Activated T-cell treated with anti-CD3 and anti-CD28 coated beads for 48 hours (primary cell): ENCODE results near the gene FOXN1.

ENCODE experiments used
- DNase-seq: peaks from one replicate; pipeline ENCODE4 v3.0.0-alpha.2; 2020; ENCODE audit warnings: low read depth

FOXN1 gene

GRCh38 chr17:28547096-28547622 lies 41.0 kb downstream of the FOXN1 start:
- DNase-seq = no peak

GRCh38 chr17:28547623-28548416 lies 41.7 kb downstream of the FOXN1 start:
- DNase-seq = peak; percentile 74

- no peak for DNase-seq
These were observed 42.4 kb downstream of the FOXN1 start for GRCh38 chr17:28548417-28549130.

GRCh38 chr17:28549236-28550132 lies 43.3 kb downstream of the FOXN1 start:
- DNase-seq = peak; percentile 29

- DNase-seq = no peak
These were observed 44.7 kb downstream of the FOXN1 start for GRCh38 chr17:28550858-28551257.

GRCh38 chr17:28551421-28552175 lies 45.5 kb downstream of the FOXN1 start:
- no peak for DNase-seq

- DNase-seq = peak; percentile 81
These were observed 46.2 kb downstream of the FOXN1 start, which contains the start of gene UNC119 for GRCh38 chr17:28552176-28552999. TSS of gene UNC119 (minus strand) at chr17:28552624. CDS start at chr17:28552557, 67 bp downstream.

GRCh38 chr17:28553000-28553505 lies 46.9 kb downstream of the FOXN1 start:
- no peak for DNase-seq

- no peak for DNase-seq
These were observed 48.4 kb downstream of the FOXN1 start for GRCh38 chr17:28554565-28554964.

- no peak for DNase-seq
These were observed 48.9 kb downstream of the FOXN1 start for GRCh38 chr17:28555022-28555421.

GRCh38 chr17:28563475-28563874 lies 57.3 kb downstream of the FOXN1 start:
- DNase-seq = no peak

GRCh38 chr17:28567604-28568003 lies 61.5 kb downstream of the FOXN1 start:
- DNase-seq = no peak

- DNase-seq = no peak
These were observed 63.3 kb downstream of the FOXN1 start for GRCh38 chr17:28569446-28569845.

- peak; percentile 34 for DNase-seq
These were observed 64.7 kb downstream of the FOXN1 start for GRCh38 chr17:28570716-28571360.

GRCh38 chr17:28571361-28572122 lies 65.4 kb downstream of the FOXN1 start, which contains the start of gene PIGS:
TSS of gene PIGS (minus strand) at chr17:28571524. CDS start at chr17:28571496, 28 bp downstream.
- DNase-seq = peak; percentile 91

GRCh38 chr17:28572259-28573039 lies 66.3 kb downstream of the FOXN1 start:
- no peak for DNase-seq

GRCh38 chr17:28573040-28573380 lies 66.9 kb downstream of the FOXN1 start:
- no peak for DNase-seq

- no peak for DNase-seq
These were observed 67.4 kb downstream of the FOXN1 start for GRCh38 chr17:28573521-28573920.
